Liver (tissue), 9 donors: ENCODE results near the gene MIEN1. TPM values are rescaled to one million over a fixed set of nuclear protein-coding genes. Genes with fewer than 3 reads are reported as not detected.

ENCODE experiments used
- DNase-seq: peaks from one replicate; pipeline ENCODE4 v3.0.0-alpha.2; 2017; ENCODE audit warnings: low spot score
- H3K27ac ChIP-seq, 2 donors: one replicate each; pipeline ENCODE4 v1.7.0; 2013; ENCODE audit warnings: inconsistent platforms in 2 of 2, low read length in 2 of 2, control low read depth in 1 of 2, low read depth in 1 of 2, mild to moderate bottlenecking in 1 of 2
- H3K27me3 ChIP-seq, 4 donors: one replicate each; pipeline versions ENCODE4 v1.6.1 to v1.7.0; 2013; ENCODE audit warnings: low read length in 3 of 4, inconsistent platforms in 1 of 4, mild to moderate bottlenecking in 1 of 4, moderate library complexity in 1 of 4; ENCODE audit not compliant: control insufficient read depth in 4 of 4, insufficient read depth in 4 of 4
- H3K36me3 ChIP-seq, 4 donors: one replicate each; pipeline versions ENCODE4 v1.6.1 to v1.7.0; 2013; ENCODE audit warnings: low read length in 3 of 4, mild to moderate bottlenecking in 3 of 4, low read depth in 1 of 4, moderate library complexity in 1 of 4; ENCODE audit not compliant: control insufficient read depth in 4 of 4, insufficient read depth in 3 of 4
- H3K4me1 ChIP-seq, 4 donors: one replicate each; pipeline versions ENCODE4 v1.6.1 to v1.7.0; 2013; ENCODE audit warnings: low read length in 3 of 4, mild to moderate bottlenecking in 3 of 4, moderate library complexity in 1 of 4; ENCODE audit not compliant: control insufficient read depth in 4 of 4, insufficient read depth in 4 of 4
- H3K4me3 ChIP-seq, 3 donors: one replicate each; pipeline versions ENCODE4 v1.6.1 to v1.7.0; 2013; ENCODE audit warnings: low read length in 3 of 3, control low read depth in 1 of 3, low read depth in 1 of 3, mild to moderate bottlenecking in 1 of 3
- H3K9ac ChIP-seq, 2 donors: one replicate each; pipeline ENCODE4 v1.7.0; 2013; ENCODE audit warnings: low read length in 2 of 2, mild to moderate bottlenecking in 2 of 2, moderate library complexity in 2 of 2, control low read depth in 1 of 2, low read depth in 1 of 2
- H3K9me3 ChIP-seq, 4 donors: one replicate each; pipeline versions ENCODE4 v1.6.1 to v1.7.0; 2013; ENCODE audit warnings: low read length in 3 of 4; ENCODE audit not compliant: control insufficient read depth in 4 of 4
- EGR1 ChIP-seq, 2 donors: IDR thresholded peaks; 2 replicates each; pipeline ENCODE4 v1.6.1; 2016 to 2018; ENCODE audit warnings: antibody characterized with exemption in 2 of 2, low read depth in 2 of 2
- FOXA1 ChIP-seq: IDR thresholded peaks from 2 replicates; pipeline ENCODE4 v1.6.1; 2016; ENCODE audit warnings: antibody characterized with exemption
- FOXA2 ChIP-seq: IDR thresholded peaks from 2 replicates; pipeline ENCODE4 v1.6.1; 2016; ENCODE audit warnings: antibody characterized with exemption
- GABPA ChIP-seq, 2 donors: IDR thresholded peaks in 1 of 2; conservative IDR thresholded peaks in 1 of 2; 2 replicates each; pipeline ENCODE4 v1.6.1; 2016; ENCODE audit warnings: antibody characterized with exemption in 2 of 2, mild to moderate bottlenecking in 1 of 2, moderate library complexity in 1 of 2
- HNF4A ChIP-seq, 2 donors: conservative IDR thresholded peaks; 2 replicates each; pipeline ENCODE4 v1.6.1; 2016; ENCODE audit warnings: antibody characterized with exemption in 2 of 2, mild to moderate bottlenecking in 2 of 2
- HNF4G ChIP-seq: IDR thresholded peaks from 2 replicates; pipeline ENCODE4 v1.6.1; 2016; ENCODE audit warnings: antibody characterized with exemption
- JUND ChIP-seq, 2 donors: IDR thresholded peaks; 2 replicates each; pipeline ENCODE4 v1.6.1; 2016; ENCODE audit warnings: antibody characterized with exemption in 2 of 2
- NR2F2 ChIP-seq: IDR thresholded peaks from 2 replicates; pipeline ENCODE4 v1.6.1; 2016; ENCODE audit warnings: antibody characterized with exemption
- RAD21 ChIP-seq, 2 donors: IDR thresholded peaks; 2 replicates each; pipeline ENCODE4 v1.6.1; 2016; ENCODE audit warnings: antibody characterized with exemption in 2 of 2, mild to moderate bottlenecking in 2 of 2
- RXRA ChIP-seq, 2 donors: IDR thresholded peaks; 2 replicates each; pipeline ENCODE4 v1.6.1; 2017 to 2018; ENCODE audit warnings: antibody characterized with exemption in 2 of 2, mild to moderate bottlenecking in 1 of 2
- TAF1 ChIP-seq: conservative IDR thresholded peaks from 2 replicates; pipeline ENCODE4 v1.6.1; 2016; ENCODE audit warnings: antibody characterized with exemption, mild to moderate bottlenecking
- YY1 ChIP-seq: IDR thresholded peaks from 2 replicates; pipeline ENCODE4 v1.6.1; 2016; ENCODE audit warnings: antibody characterized with exemption, mild to moderate bottlenecking
- WGBS: extraction: QIAGEN DNeasy Blood & Tissue Kit; methylation state at CpG from one replicate; pipeline ENCODE4 v1.1.7; 2013; 5-methylcytosine and 5-hydroxymethylcytosine counted together
- polyA plus RNA-seq, 2 donors: library from polyadenylated mRNA; stranded (reverse) in 1 of 2; unstranded in 1 of 2; fragments of 200-250 nt in 1 of 2; fragments of >200 nt in 1 of 2; fragmentation: Nextera tagmentation in 1 of 2; extraction: Ambion mirVana in 1 of 2; gene quantifications; one replicate each; pipeline versions ENCODE4 v1.2.1 to v1.2.3, GENCODE V29; 2013 to 2015
- total RNA-seq, 2 donors: library from RNA; depleted of rRNA; stranded (reverse); fragments of >200 nt; gene quantifications; one replicate each; pipeline ENCODE4 v1.2.3, GENCODE V29; 2014
- TF ChIP-seq, protein P1 (sequence below): IDR thresholded peaks from 2 replicates; pipeline ENCODE4 v1.6.1; 2016; ENCODE audit warnings: antibody characterized with exemption
- TF ChIP-seq, protein P2 (sequence below): fragments of 150-350 bp; IDR thresholded peaks from 2 replicates; pipeline ENCODE4 v1.5.1; 2017; ENCODE audit warnings: improper control_type of control experiment, low read depth, low read length; ENCODE audit not compliant: missing input control
- TF ChIP-seq, protein P3 (sequence below): IDR thresholded peaks from 2 replicates; pipeline ENCODE4 v1.6.1; 2016; ENCODE audit warnings: antibody characterized with exemption
- TF ChIP-seq, protein P4 (sequence below): IDR thresholded peaks from 2 replicates; pipeline ENCODE4 v1.6.1; 2016; ENCODE audit warnings: antibody characterized with exemption, mild to moderate bottlenecking
- TF ChIP-seq, protein P5 (sequence below): IDR thresholded peaks from 2 replicates; pipeline ENCODE4 v1.6.1; 2016; ENCODE audit warnings: antibody characterized with exemption
- donor health status: healthy.
- donor health status: healthy.
- donor health status: healthy.
- donor health status: healthy.
- donor health status: healthy.

The MIEN1 gene
- total and polyA plus RNA-seq, 4 donors = 11.1 to 99.0 (median 29.0) TPM

DNA sequence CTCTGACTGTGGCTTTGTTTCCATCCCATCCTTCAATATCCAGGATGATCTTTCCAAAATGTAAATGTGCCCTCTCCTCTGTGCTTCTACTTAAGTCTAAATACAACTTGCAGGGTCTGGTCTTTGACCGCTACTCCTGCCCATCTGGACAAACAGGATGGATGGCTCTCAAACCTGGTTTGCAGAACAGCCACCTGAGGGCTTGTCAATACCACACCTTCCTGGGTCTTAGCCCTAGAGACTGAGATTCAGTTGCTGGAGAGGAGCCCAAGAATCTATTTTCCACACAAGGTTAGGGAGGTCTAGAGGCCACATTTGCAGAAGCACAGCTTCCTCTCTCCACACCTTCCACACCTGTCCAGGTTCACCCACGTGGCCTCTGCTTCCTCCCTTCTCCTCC lies 5.5 kb upstream of the MIEN1 start:
- TF ChIP-seq FOXA1 (no peak), RXRA (IDR thresholded peaks at IDR 0.05) (no peak), HNF4G (no peak), RAD21 (IDR thresholded peaks at IDR 0.05) (no peak), NR2F2 (no peak), FOXA2 (no peak), TAF1 (no peak), YY1 (no peak), EGR1 (IDR thresholded peaks at IDR 0.05; ENCODE audit: low read depth in 2 of 2) (no peak), HNF4A (conservative IDR thresholded peaks at IDR 0.05) (no peak), GABPA (IDR thresholded peaks at IDR 0.05 in 1 of 2, conservative IDR thresholded peaks at IDR 0.05 in 1 of 2) (no peak)
- TF ChIP-seq, protein P1, sequence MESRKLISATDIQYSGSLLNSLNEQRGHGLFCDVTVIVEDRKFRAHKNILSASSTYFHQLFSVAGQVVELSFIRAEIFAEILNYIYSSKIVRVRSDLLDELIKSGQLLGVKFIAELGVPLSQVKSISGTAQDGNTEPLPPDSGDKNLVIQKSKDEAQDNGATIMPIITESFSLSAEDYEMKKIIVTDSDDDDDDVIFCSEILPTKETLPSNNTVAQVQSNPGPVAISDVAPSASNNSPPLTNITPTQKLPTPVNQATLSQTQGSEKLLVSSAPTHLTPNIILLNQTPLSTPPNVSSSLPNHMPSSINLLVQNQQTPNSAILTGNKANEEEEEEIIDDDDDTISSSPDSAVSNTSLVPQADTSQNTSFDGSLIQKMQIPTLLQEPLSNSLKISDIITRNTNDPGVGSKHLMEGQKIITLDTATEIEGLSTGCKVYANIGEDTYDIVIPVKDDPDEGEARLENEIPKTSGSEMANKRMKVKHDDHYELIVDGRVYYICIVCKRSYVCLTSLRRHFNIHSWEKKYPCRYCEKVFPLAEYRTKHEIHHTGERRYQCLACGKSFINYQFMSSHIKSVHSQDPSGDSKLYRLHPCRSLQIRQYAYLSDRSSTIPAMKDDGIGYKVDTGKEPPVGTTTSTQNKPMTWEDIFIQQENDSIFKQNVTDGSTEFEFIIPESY = no peak
- TF ChIP-seq, protein P2, sequence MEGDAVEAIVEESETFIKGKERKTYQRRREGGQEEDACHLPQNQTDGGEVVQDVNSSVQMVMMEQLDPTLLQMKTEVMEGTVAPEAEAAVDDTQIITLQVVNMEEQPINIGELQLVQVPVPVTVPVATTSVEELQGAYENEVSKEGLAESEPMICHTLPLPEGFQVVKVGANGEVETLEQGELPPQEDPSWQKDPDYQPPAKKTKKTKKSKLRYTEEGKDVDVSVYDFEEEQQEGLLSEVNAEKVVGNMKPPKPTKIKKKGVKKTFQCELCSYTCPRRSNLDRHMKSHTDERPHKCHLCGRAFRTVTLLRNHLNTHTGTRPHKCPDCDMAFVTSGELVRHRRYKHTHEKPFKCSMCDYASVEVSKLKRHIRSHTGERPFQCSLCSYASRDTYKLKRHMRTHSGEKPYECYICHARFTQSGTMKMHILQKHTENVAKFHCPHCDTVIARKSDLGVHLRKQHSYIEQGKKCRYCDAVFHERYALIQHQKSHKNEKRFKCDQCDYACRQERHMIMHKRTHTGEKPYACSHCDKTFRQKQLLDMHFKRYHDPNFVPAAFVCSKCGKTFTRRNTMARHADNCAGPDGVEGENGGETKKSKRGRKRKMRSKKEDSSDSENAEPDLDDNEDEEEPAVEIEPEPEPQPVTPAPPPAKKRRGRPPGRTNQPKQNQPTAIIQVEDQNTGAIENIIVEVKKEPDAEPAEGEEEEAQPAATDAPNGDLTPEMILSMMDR = no peak
- TF ChIP-seq, protein P3, sequence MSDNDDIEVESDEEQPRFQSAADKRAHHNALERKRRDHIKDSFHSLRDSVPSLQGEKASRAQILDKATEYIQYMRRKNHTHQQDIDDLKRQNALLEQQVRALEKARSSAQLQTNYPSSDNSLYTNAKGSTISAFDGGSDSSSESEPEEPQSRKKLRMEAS = no peak
- TF ChIP-seq, protein P4, sequence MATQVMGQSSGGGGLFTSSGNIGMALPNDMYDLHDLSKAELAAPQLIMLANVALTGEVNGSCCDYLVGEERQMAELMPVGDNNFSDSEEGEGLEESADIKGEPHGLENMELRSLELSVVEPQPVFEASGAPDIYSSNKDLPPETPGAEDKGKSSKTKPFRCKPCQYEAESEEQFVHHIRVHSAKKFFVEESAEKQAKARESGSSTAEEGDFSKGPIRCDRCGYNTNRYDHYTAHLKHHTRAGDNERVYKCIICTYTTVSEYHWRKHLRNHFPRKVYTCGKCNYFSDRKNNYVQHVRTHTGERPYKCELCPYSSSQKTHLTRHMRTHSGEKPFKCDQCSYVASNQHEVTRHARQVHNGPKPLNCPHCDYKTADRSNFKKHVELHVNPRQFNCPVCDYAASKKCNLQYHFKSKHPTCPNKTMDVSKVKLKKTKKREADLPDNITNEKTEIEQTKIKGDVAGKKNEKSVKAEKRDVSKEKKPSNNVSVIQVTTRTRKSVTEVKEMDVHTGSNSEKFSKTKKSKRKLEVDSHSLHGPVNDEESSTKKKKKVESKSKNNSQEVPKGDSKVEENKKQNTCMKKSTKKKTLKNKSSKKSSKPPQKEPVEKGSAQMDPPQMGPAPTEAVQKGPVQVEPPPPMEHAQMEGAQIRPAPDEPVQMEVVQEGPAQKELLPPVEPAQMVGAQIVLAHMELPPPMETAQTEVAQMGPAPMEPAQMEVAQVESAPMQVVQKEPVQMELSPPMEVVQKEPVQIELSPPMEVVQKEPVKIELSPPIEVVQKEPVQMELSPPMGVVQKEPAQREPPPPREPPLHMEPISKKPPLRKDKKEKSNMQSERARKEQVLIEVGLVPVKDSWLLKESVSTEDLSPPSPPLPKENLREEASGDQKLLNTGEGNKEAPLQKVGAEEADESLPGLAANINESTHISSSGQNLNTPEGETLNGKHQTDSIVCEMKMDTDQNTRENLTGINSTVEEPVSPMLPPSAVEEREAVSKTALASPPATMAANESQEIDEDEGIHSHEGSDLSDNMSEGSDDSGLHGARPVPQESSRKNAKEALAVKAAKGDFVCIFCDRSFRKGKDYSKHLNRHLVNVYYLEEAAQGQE = no peak
- 89% methylated on average over 2 of the region's 2 CpGs for WGBS
- no peak overlapping the region for H3K27ac ChIP-seq
- no peaks in the 10 kb centered on the region for H3K27me3 ChIP-seq
- H3K9ac ChIP-seq = no peak overlapping the region
- peaks cover 0 to 22% (median 13%) of the 10 kb centered on the region in 4 donors for H3K4me1 ChIP-seq
- no peak for DNase-seq
- H3K4me3 ChIP-seq = no peak overlapping the region
- no peaks in the 10 kb centered on the region for H3K9me3 ChIP-seq
- H3K36me3 ChIP-seq = no peaks in the 10 kb centered on the region

DNA sequence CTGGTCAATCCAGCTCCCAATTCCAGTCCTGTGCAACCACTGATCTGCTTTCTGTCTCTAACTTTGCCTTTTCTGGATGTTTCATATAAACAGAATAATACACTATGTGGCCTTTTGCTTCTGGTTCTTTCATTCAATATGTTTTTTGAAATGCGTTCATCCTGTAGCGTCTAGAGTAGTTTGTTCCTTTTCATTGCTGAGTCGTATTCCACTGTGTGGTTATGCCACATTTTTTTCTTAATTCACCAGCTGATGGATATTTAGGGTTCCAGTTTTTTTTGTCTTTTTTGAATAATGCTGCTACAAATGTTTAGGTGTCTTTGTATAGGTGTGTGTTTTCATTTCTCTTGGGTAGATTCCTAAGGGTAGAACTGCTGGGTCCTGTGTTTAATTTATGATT lies 2.3 kb upstream of the MIEN1 start:
- DNase-seq = no peak
- TF ChIP-seq FOXA2 (no peak), EGR1 (IDR thresholded peaks at IDR 0.05; ENCODE audit: low read depth in 2 of 2) (no peak), JUND (IDR thresholded peaks at IDR 0.05) (no peak), HNF4G (no peak), RXRA (IDR thresholded peaks at IDR 0.05) (no peak), YY1 (no peak), RAD21 (IDR thresholded peaks at IDR 0.05) (no peak), TAF1 (no peak), FOXA1 (no peak)
- TF ChIP-seq, protein P5, sequence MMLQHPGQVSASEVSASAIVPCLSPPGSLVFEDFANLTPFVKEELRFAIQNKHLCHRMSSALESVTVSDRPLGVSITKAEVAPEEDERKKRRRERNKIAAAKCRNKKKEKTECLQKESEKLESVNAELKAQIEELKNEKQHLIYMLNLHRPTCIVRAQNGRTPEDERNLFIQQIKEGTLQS = no peak
- TF ChIP-seq, protein P1 = no peak
- TF ChIP-seq, protein P3 = no peak
- TF ChIP-seq, protein P4 = no peak
- Histone ChIP-seq H3K9me3 (no peaks in the 10 kb centered on the region), H3K4me1 (peaks cover 5 to 17% (median 11%) of the 10 kb centered on the region in 4 donors), H3K4me3 (no peak overlapping the region), H3K9ac (no peak overlapping the region), H3K27ac (no peak overlapping the region), H3K36me3 (peaks cover 2 to 11% (median 5%) of the 10 kb centered on the region in 4 donors), H3K27me3 (no peaks in the 10 kb centered on the region)
- 95% methylated on average over 3 of the region's 3 CpGs for WGBS
